Measurements from ENCODE around the gene APBA2.

GRCh38 chr15:28933710-28934445 lies 48.1 kb downstream of the APBA2 start:
- TF ChIP-seq CTCF (IDR thresholded peaks at IDR 0.05) (no peak), POLR2AphosphoS5 (IDR thresholded peaks at IDR 0.05) (no peak), POLR2A (IDR thresholded peaks at IDR 0.05) (no peak)
